ENCODE data around the gene SPDYE8.
"Not testable (repeated sequence)": the region's sequence is repeated elsewhere in the genome, so short reads cannot be mapped to it uniquely, and the experiment has no call there.

Gene SPDYE8

GRCh38 chr7:73029666-73030065 is at the start of gene SPDYE8:
TSS of gene SPDYE8 (minus strand) at chr7:73029766. CDS start at chr7:73027966, 1,800 bp downstream.
- not testable (repeated sequence) for DNase-seq

GRCh38 chr7:73057811-73058210 is 28.2 kb upstream of the SPDYE8 start, which contains the start of gene SPDYE11:
TSS of gene SPDYE11 (minus strand) at chr7:73057911. CDS start at chr7:73056111, 1,800 bp downstream.
- not testable (repeated sequence) for DNase-seq

GRCh38 chr7:73006491-73006890 is 23.1 kb downstream of the SPDYE8 start:
- not testable (repeated sequence) for DNase-seq

- peak; percentile 80 for DNase-seq
Measured at GRCh38 chr7:73005693-73006447, 23.7 kb downstream of the SPDYE8 start.

GRCh38 chr7:73005356-73005692 is 24.2 kb downstream of the SPDYE8 start:
- not testable (repeated sequence) for DNase-seq

- DNase-seq, result not testable (repeated sequence)
Measured at GRCh38 chr7:72997887-72998468, 31.6 kb downstream of the SPDYE8 start.

- not testable (repeated sequence) for DNase-seq
Measured at GRCh38 chr7:72997447-72997846, 32.1 kb downstream of the SPDYE8 start.

GRCh38 chr7:72995484-72995883 is 34.1 kb downstream of the SPDYE8 start:
- DNase-seq, result not testable (repeated sequence)

GRCh38 chr7:72990146-72990913 is 39.2 kb downstream of the SPDYE8 start:
- DNase-seq, result not testable (repeated sequence)

- not testable (repeated sequence) for DNase-seq
Measured at GRCh38 chr7:72982084-72982483, 47.5 kb downstream of the SPDYE8 start.

- DNase-seq, result not testable (repeated sequence)
Measured at GRCh38 chr7:72980382-72980781, 49.2 kb downstream of the SPDYE8 start.

GRCh38 chr7:72976434-72976833 is 53.1 kb downstream of the SPDYE8 start:
- not testable (repeated sequence) for DNase-seq

GRCh38 chr7:72975656-72976286 is 53.8 kb downstream of the SPDYE8 start:
- not testable (repeated sequence) for DNase-seq

GRCh38 chr7:72974781-72975180 is 54.8 kb downstream of the SPDYE8 start:
- DNase-seq, result not testable (repeated sequence)

GRCh38 chr7:72971505-72971904 is 58.1 kb downstream of the SPDYE8 start:
- DNase-seq, result not testable (repeated sequence)

Data from fibroblast of upper back skin (primary cell).